ENCODE results near the gene DCHS1. TPM values are rescaled to one million over a fixed set of nuclear protein-coding genes. Genes with fewer than 3 reads are reported as not detected.

The DCHS1 gene
- total and polyA plus RNA-seq, 2 of the 13 experiments (the other 11 are each of a cell fraction or from before 2014, with no cell fraction given) = under 0.01 to 0.03 TPM

GRCh38 chr11:6682936-6683861 lies 27.6 kb upstream of the DCHS1 start, which contains the start of gene MRPL17 (continued):
- TF ChIP-seq NFIB (CRISPR knock-in tag; IDR thresholded peaks at IDR 0.05; ENCODE audit: borderline replicate concordance) (no peak), ATF2 (CRISPR knock-in tag; IDR thresholded peaks at IDR 0.05) (peak; percentile 90), ZNF839 (CRISPR knock-in tag; IDR thresholded peaks at IDR 0.05; ENCODE audit: borderline replicate concordance) (peak; percentile 92), FOXM1 (CRISPR knock-in tag; IDR thresholded peaks at IDR 0.05) (no peak), EHMT2 (IDR thresholded peaks at IDR 0.05; ENCODE audit: borderline replicate concordance, low read depth, low read length) (no peak), ZSCAN20 (CRISPR knock-in tag; IDR thresholded peaks at IDR 0.05; ENCODE audit: borderline replicate concordance) (no peak), ZNF20 (CRISPR knock-in tag; IDR thresholded peaks at IDR 0.05) (peak; percentile 74; the same call in 1 of the 2 replicates), SKI (IDR thresholded peaks at IDR 0.05; ENCODE audit: partially characterized antibody) (no peak), NFYB (CRISPR knock-in tag; IDR thresholded peaks at IDR 0.05) (peak; percentile 46; the same call in 1 of the 2 replicates), ETV6 (CRISPR knock-in tag; conservative IDR thresholded peaks at IDR 0.05) (no peak; the same call in 1 of the 2 replicates), FLYWCH1 (CRISPR knock-in tag; IDR thresholded peaks at IDR 0.05) (no peak), TBX3 (IDR thresholded peaks at IDR 0.05; ENCODE audit: borderline replicate concordance) (no peak), RFX5 (IDR thresholded peaks at IDR 0.05; ENCODE audit: low read depth, low read length) (peak; percentile 51), CBX2 (IDR thresholded peaks at IDR 0.05; ENCODE audit: low read depth, low read length) (no peak), CBX2 (CRISPR knock-in tag; IDR thresholded peaks at IDR 0.05; ENCODE audit: low read depth) (no peak), ZNF766 (CRISPR knock-in tag; IDR thresholded peaks at IDR 0.05; ENCODE audit: borderline replicate concordance) (no peak; the same call in 1 of the 2 replicates), PHB2 (IDR thresholded peaks at IDR 0.05; ENCODE audit: partially characterized antibody) (no peak), ZNF3 (CRISPR knock-in tag; IDR thresholded peaks at IDR 0.05) (no peak), NCOA1 (CRISPR knock-in tag; IDR thresholded peaks at IDR 0.05) (no peak; the same call in 1 of the 2 replicates), ZNF670 (CRISPR knock-in tag; IDR thresholded peaks at IDR 0.05; ENCODE audit: borderline replicate concordance) (no peak), SNAI1 (CRISPR knock-in tag; IDR thresholded peaks at IDR 0.05; ENCODE audit: borderline replicate concordance) (peak; percentile 65)
- TF ChIP-seq, protein P1, sequence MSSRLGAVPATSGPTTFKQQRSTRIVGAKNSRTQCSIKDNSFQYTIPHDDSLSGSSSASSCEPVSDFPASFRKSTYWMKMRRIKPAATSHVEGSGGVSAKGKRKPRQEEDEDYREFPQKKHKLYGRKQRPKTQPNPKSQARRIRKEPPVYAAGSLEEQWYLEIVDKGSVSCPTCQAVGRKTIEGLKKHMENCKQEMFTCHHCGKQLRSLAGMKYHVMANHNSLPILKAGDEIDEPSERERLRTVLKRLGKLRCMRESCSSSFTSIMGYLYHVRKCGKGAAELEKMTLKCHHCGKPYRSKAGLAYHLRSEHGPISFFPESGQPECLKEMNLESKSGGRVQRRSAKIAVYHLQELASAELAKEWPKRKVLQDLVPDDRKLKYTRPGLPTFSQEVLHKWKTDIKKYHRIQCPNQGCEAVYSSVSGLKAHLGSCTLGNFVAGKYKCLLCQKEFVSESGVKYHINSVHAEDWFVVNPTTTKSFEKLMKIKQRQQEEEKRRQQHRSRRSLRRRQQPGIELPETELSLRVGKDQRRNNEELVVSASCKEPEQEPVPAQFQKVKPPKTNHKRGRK (CRISPR knock-in tag; IDR thresholded peaks at IDR 0.05) = no peak
- TF ChIP-seq, protein P2, sequence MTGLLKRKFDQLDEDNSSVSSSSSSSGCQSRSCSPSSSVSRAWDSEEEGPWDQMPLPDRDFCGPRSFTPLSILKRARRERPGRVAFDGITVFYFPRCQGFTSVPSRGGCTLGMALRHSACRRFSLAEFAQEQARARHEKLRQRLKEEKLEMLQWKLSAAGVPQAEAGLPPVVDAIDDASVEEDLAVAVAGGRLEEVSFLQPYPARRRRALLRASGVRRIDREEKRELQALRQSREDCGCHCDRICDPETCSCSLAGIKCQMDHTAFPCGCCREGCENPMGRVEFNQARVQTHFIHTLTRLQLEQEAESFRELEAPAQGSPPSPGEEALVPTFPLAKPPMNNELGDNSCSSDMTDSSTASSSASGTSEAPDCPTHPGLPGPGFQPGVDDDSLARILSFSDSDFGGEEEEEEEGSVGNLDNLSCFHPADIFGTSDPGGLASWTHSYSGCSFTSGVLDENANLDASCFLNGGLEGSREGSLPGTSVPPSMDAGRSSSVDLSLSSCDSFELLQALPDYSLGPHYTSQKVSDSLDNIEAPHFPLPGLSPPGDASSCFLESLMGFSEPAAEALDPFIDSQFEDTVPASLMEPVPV (CRISPR knock-in tag; IDR thresholded peaks at IDR 0.05) = peak; percentile 82; the same call in 1 of the 2 replicates
- TF ChIP-seq, protein P3, sequence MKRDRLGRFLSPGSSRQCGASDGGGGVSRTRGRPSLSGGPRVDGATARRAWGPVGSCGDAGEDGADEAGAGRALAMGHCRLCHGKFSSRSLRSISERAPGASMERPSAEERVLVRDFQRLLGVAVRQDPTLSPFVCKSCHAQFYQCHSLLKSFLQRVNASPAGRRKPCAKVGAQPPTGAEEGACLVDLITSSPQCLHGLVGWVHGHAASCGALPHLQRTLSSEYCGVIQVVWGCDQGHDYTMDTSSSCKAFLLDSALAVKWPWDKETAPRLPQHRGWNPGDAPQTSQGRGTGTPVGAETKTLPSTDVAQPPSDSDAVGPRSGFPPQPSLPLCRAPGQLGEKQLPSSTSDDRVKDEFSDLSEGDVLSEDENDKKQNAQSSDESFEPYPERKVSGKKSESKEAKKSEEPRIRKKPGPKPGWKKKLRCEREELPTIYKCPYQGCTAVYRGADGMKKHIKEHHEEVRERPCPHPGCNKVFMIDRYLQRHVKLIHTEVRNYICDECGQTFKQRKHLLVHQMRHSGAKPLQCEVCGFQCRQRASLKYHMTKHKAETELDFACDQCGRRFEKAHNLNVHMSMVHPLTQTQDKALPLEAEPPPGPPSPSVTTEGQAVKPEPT (CRISPR knock-in tag; IDR thresholded peaks at IDR 0.05; ENCODE audit: low read depth) = peak; percentile 92; the same call in 1 of the 2 replicates
